Measurements from ENCODE around the gene HHAT.

GRCh38 chr1:210434223-210434622 lies 105.5 kb downstream of the HHAT start:
- no peak for TF ChIP-seq CTCF (conservative IDR thresholded peaks at IDR 0.05; ENCODE audit: low read length)
- TF ChIP-seq EZH2phosphoT487 (IDR thresholded peaks at IDR 0.05; ENCODE audit: borderline replicate concordance): no peak

Measured in Loucy (cell line).